Caco-2 (cell line): ENCODE measurements around the gene AFF1. TPM values are rescaled to one million over a fixed set of nuclear protein-coding genes. Genes with fewer than 3 reads are reported as not detected.

Source experiments
- BruUV-seq: library from RNA; stranded (reverse); fragments of 400-500 nt; replicated peaks from 2 replicates; lab custom pipeline; 2021; lab: Mats Ljungman, UMichigan
- CTCF ChIA-PET: fragments of 300-600 bp; sonication (Branson Sonifier 250); formaldehyde crosslinking; loops from one replicate; lab custom pipeline; 2022; ENCODE audit warnings: antibody characterized with exemption; lab: Charles Lee
- POLR2A ChIA-PET: fragments of 300-600 bp; sonication (Branson Sonifier 250); formaldehyde crosslinking; loops from one replicate; lab custom pipeline; 2022; ENCODE audit warnings: antibody characterized with exemption; lab: Charles Lee
- DNase-seq, 2 experiments: peaks; one replicate each; pipeline versions ENCODE4 v3.0.0 to v3.0.0-alpha.2; 2020 to 2022
- H3K27me3 ChIP-seq: replicated peaks from 2 replicates; pipeline ENCODE4 v1.6.0; 2011; ENCODE audit warnings: low read length; ENCODE audit not compliant: control insufficient read depth, insufficient read depth
- H3K36me3 ChIP-seq: 2 replicates; pipeline ENCODE4 v1.5.1; 2011; ENCODE audit warnings: low read length; ENCODE audit not compliant: control insufficient read depth, insufficient read depth
- H3K4me1 ChIP-seq: fragments of 250-450 bp; sonication (Bioruptor Pico); 2 replicates; pipeline ENCODE4 v1.5.1; 2020; ENCODE audit warnings: mild to moderate bottlenecking
- H3K4me3 ChIP-seq: 2 replicates; pipeline ENCODE4 v1.5.1; 2011; ENCODE audit warnings: low read depth, mild to moderate bottlenecking, control low read depth, low read length
- H3K9me3 ChIP-seq: fragments of 250-450 bp; sonication (Bioruptor Pico); 2 replicates; pipeline ENCODE4 v1.5.1; 2020; ENCODE audit warnings: mild to moderate bottlenecking, moderate library complexity
- H3K27ac Mint-ChIP-seq: one replicate; pipeline ENCODE4 v1.8.0; 2022; ENCODE audit warnings: mixed read lengths; ENCODE audit not compliant: unreplicated experiment
- H3K27me3 Mint-ChIP-seq: one replicate; pipeline ENCODE4 v1.8.0; 2022; ENCODE audit warnings: mixed read lengths; ENCODE audit not compliant: insufficient read depth, unreplicated experiment
- H3K36me3 Mint-ChIP-seq: one replicate; pipeline ENCODE4 v1.8.0; 2022; ENCODE audit warnings: mild to moderate bottlenecking, mixed read lengths; ENCODE audit not compliant: insufficient read depth, unreplicated experiment
- H3K4me1 Mint-ChIP-seq: one replicate; pipeline ENCODE4 v1.8.0; 2022; ENCODE audit warnings: low read depth, mixed read lengths; ENCODE audit not compliant: unreplicated experiment
- H3K4me3 Mint-ChIP-seq: one replicate; pipeline ENCODE4 v1.8.0; 2022; ENCODE audit warnings: mild to moderate bottlenecking, moderate library complexity, mixed read lengths; ENCODE audit not compliant: unreplicated experiment
- H3K9me3 Mint-ChIP-seq: one replicate; pipeline ENCODE4 v1.8.0; 2022; ENCODE audit warnings: mixed read lengths; ENCODE audit not compliant: unreplicated experiment
- intact Hi-C: fragments of 100-400 bp; cut with micrococcal nuclease; formaldehyde crosslinking; loops from one replicate; pipeline ENCODE4 v1.10.0; 2022; ENCODE audit not compliant: unreplicated experiment
- total RNA-seq: library from RNA; stranded (reverse); gene quantifications from 2 replicates; pipeline ENCODE4 v1.2.3, GENCODE V29; 2022
- TF ChIP-seq, protein P1 (sequence below), 2 experiments: fragments of 200-600 bp in 1 of 2; IDR thresholded peaks; 1 replicate in 1 of 2; 2 replicates in 1 of 2; pipeline versions ENCODE4 v1.5.1 to v1.8.0; 2011 to 2022; ENCODE audit warnings: antibody characterized with exemption in 1 of 2, control low read depth in 1 of 2, inconsistent platforms in 1 of 2, low read depth in 1 of 2, low read length in 1 of 2, mild to moderate bottlenecking in 1 of 2, moderate library complexity in 1 of 2; ENCODE audit not compliant: insufficient read depth in 1 of 2, severe bottlenecking in 1 of 2, unreplicated experiment in 1 of 2

The AFF1 gene
- total RNA-seq, 1 experiment from 2014 or later = 48.3 TPM

DNA sequence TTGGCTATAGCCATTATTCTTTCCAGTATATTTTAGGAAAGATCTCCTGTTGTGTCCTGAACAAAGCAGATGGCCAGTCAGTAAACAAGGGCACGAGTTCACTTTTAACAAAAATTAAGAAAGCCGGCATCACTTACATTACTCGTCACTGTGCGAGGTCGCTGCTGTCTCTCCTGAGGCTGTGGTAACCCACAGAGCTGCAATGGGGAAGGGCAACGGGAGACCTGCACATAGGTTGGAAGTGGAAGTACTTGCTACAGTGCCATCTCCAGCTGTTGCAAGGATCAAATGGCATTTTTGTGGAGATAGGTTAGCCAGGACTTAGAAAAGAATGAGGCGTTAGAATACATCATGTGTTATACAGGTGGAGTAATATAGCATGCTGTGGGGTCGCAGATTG, 153.4 kb downstream of the AFF1 start:
- BruUV-seq = no TSS peak
- Histone ChIP-seq H3K4me3 (no peak overlapping the region), H3K36me3 (no peaks in the 10 kb centered on the region; the same call in 1 of the 2 replicates), H3K27me3 (no peaks in the 10 kb centered on the region), H3K4me1 (peaks cover 17% of the 10 kb centered on the region), H3K9me3 (no peaks in the 10 kb centered on the region)
- TF ChIP-seq, protein P1, sequence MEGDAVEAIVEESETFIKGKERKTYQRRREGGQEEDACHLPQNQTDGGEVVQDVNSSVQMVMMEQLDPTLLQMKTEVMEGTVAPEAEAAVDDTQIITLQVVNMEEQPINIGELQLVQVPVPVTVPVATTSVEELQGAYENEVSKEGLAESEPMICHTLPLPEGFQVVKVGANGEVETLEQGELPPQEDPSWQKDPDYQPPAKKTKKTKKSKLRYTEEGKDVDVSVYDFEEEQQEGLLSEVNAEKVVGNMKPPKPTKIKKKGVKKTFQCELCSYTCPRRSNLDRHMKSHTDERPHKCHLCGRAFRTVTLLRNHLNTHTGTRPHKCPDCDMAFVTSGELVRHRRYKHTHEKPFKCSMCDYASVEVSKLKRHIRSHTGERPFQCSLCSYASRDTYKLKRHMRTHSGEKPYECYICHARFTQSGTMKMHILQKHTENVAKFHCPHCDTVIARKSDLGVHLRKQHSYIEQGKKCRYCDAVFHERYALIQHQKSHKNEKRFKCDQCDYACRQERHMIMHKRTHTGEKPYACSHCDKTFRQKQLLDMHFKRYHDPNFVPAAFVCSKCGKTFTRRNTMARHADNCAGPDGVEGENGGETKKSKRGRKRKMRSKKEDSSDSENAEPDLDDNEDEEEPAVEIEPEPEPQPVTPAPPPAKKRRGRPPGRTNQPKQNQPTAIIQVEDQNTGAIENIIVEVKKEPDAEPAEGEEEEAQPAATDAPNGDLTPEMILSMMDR (IDR thresholded peaks at IDR 0.05; ENCODE audit: insufficient read depth in 1 of 2, low read depth in 1 of 2, low read length in 1 of 2, severe bottlenecking in 1 of 2, unreplicated experiment in 1 of 2) = no peak
- intact Hi-C loops = no loop called here
- CTCF ChIA-PET = no interaction called here
- Mint-ChIP-seq H3K4me1 (peaks cover 9% of the 10 kb centered on the region), H3K27me3 (no peaks in the 10 kb centered on the region), H3K27ac (no peak overlapping the region), H3K36me3 (peaks cover under 1% of the 10 kb centered on the region), H3K4me3 (no peak overlapping the region), H3K9me3 (no peaks in the 10 kb centered on the region)
- DNase-seq = no peak
- POLR2A ChIA-PET = no interaction called here

DNA sequence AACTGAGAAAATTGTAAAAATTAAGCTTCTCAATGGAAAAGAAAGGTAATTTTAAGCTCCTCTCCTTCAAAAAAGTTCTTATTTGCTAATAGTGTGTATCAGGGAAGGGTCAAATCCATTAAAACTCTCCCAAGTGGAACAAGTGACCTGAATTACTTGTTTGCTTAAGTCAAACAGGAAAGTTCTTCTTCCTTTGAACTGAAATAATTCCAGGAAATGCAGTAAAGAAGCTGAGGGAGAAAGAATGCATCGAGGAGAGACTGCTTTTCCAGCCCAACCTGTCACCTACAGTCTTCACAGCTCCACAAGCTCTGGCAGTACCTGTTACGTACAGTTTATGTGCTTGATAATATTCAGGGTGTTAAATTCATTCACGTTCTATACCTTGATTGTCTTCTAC, 154.6 kb downstream of the AFF1 start:
- no peak overlapping the region for H3K4me3 ChIP-seq
- no peaks in the 10 kb centered on the region for H3K9me3 ChIP-seq
- H3K4me3 Mint-ChIP-seq = peak overlapping the region; percentile 47
- H3K27me3 Mint-ChIP-seq = no peaks in the 10 kb centered on the region
- H3K36me3 ChIP-seq = no peaks in the 10 kb centered on the region; the same call in 1 of the 2 replicates
- POLR2A ChIA-PET = interaction anchor here (0.6 to 1.3 kb wide), 2 partner anchors 83 to 155 kb away, joined by 3 to 4 read pairs; partner anchors contain the start of gene AFF1
- no peaks in the 10 kb centered on the region for H3K27me3 ChIP-seq
- no peaks in the 10 kb centered on the region for H3K9me3 Mint-ChIP-seq
- peaks cover 19% of the 10 kb centered on the region for H3K4me1 Mint-ChIP-seq
- TF ChIP-seq, protein P1 (IDR thresholded peaks at IDR 0.05; ENCODE audit: insufficient read depth in 1 of 2, low read depth in 1 of 2, low read length in 1 of 2, severe bottlenecking in 1 of 2, unreplicated experiment in 1 of 2) = no peak
- peak in 1 of 2 experiments; percentile 43 for DNase-seq
- peaks cover 19% of the 10 kb centered on the region for H3K4me1 ChIP-seq
- H3K27ac Mint-ChIP-seq = peak overlapping the region; percentile 74
- intact Hi-C loops = loop anchor here (1.0 kb wide), 4 partner anchors 64 to 153 kb away; no protein-coding TSS in a partner anchor
- BruUV-seq = no TSS peak
- peaks cover 13% of the 10 kb centered on the region for H3K36me3 Mint-ChIP-seq
- CTCF ChIA-PET = interaction anchor here (0.8 to 1.3 kb wide), 2 partner anchors 83 to 167 kb away, joined by 4 to 5 read pairs; no protein-coding TSS in a partner anchor

DNA sequence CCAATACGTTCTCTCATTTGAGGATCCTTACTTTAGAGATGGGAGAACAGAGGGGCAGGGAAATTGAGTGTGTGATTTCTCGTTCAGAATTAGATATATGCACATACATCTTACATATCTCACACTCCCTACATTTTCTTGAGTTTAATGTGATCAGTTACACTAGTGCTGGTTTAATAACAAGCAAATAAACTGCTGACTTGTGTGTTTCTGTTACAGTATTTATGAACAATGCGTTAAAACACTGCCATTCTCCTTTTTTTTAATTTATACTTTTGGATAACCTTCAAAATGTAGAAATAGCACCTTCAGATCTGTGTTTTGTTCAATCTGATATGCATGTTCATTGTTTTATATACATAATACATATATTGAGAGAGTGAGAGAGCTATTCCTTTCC, 155.5 kb downstream of the AFF1 start:
- intact Hi-C loops = loop anchor here (5.0 kb wide), 1 partner anchor 593 kb away; no protein-coding TSS in a partner anchor
- POLR2A ChIA-PET = interaction anchor here (1.3 kb wide), 1 partner anchor 84 kb away, joined by 3 read pairs; no protein-coding TSS in a partner anchor

More for the DNA sequence above, 155.5 kb downstream of the AFF1 start:
- Mint-ChIP-seq H3K4me3 (no peak overlapping the region), H3K27ac (no peak overlapping the region), H3K36me3 (peaks cover 14% of the 10 kb centered on the region), H3K4me1 (peaks cover 19% of the 10 kb centered on the region), H3K9me3 (no peaks in the 10 kb centered on the region), H3K27me3 (no peaks in the 10 kb centered on the region)
- H3K36me3 ChIP-seq = no peaks in the 10 kb centered on the region; the same call in 1 of the 2 replicates
- H3K4me3 ChIP-seq = no peak overlapping the region
- DNase-seq = no peak
- H3K4me1 ChIP-seq = peaks cover 19% of the 10 kb centered on the region
- no peaks in the 10 kb centered on the region for H3K9me3 ChIP-seq
- BruUV-seq = no TSS peak
- CTCF ChIA-PET = no interaction called here
- TF ChIP-seq, protein P1 (IDR thresholded peaks at IDR 0.05; ENCODE audit: insufficient read depth in 1 of 2, low read depth in 1 of 2, low read length in 1 of 2, severe bottlenecking in 1 of 2, unreplicated experiment in 1 of 2) = no peak
- no peaks in the 10 kb centered on the region for H3K27me3 ChIP-seq
